IMR-90 (cell line): ENCODE measurements around the gene KRT80. TPM values are rescaled to one million over a fixed set of nuclear protein-coding genes. Genes with fewer than 3 reads are reported as not detected.

Experiments
- ATAC-seq: fragments of 200-7000 bp; cut with Tn5 transposase; 2 replicates; pipeline ENCODE4 v1.9.1; 2020; ENCODE audit warnings: low read depth, mild to moderate bottlenecking, moderate library complexity
- BruUV-seq: library from RNA; stranded (reverse); fragments of 400-500 nt; replicated peaks from 2 replicates; lab custom pipeline; 2021; lab: Mats Ljungman, UMichigan
- CTCF ChIA-PET: fragments of 300-600 bp; formaldehyde crosslinking; extraction: SDS; loops from one replicate; lab custom pipeline; 2021; ENCODE audit warnings: antibody characterized with exemption; lab: Yijun Ruan, JAX
- POLR2A ChIA-PET: fragments of 300-600 bp; sonication (Branson Sonifier 250); formaldehyde crosslinking; loops from one replicate; lab custom pipeline; 2022; ENCODE audit warnings: antibody characterized with exemption; ENCODE audit not compliant: unreplicated experiment; lab: Charles Lee
- DNase-seq: peaks from one replicate; pipeline ENCODE4 v3.0.0; 2013
- H2AFZ ChIP-seq: replicated peaks from 2 replicates; pipeline ENCODE3; 2013; ENCODE audit warnings: low read length, mild to moderate bottlenecking; ENCODE audit not compliant: poor library complexity
- H2AK5ac ChIP-seq: 2 replicates; pipeline ENCODE4 v1.6.1; 2013; ENCODE audit warnings: low read depth, low read length, inconsistent platforms
- H2AK9ac ChIP-seq: replicated peaks from 2 replicates; pipeline ENCODE3; 2013; ENCODE audit warnings: mild to moderate bottlenecking, low read depth, low read length, moderate library complexity; ENCODE audit not compliant: poor library complexity
- H2BK120ac ChIP-seq: 2 replicates; pipeline ENCODE4 v1.6.1; 2013; ENCODE audit warnings: low read depth, low read length, inconsistent platforms
- H2BK15ac ChIP-seq: 3 replicates; pipeline ENCODE4 v1.6.1; 2013; ENCODE audit warnings: low read depth, low read length, inconsistent platforms
- H2BK20ac ChIP-seq: 2 replicates; pipeline ENCODE4 v1.6.1; 2013; ENCODE audit warnings: low read depth, mild to moderate bottlenecking, inconsistent platforms, low read length, moderate library complexity
- H2BK5ac ChIP-seq: 2 replicates; pipeline ENCODE4 v1.6.1; 2013; ENCODE audit warnings: mild to moderate bottlenecking, low read depth, low read length, inconsistent platforms; ENCODE audit not compliant: poor library complexity, severe bottlenecking
- H3K14ac ChIP-seq: replicated peaks from 2 replicates; pipeline ENCODE4 v1.6.1; 2013; ENCODE audit warnings: low read depth, low read length, inconsistent platforms
- H3K18ac ChIP-seq: 2 replicates; pipeline ENCODE4 v1.6.1; 2013; ENCODE audit warnings: low read depth, low read length, control low read depth
- H3K23ac ChIP-seq: 2 replicates; pipeline ENCODE4 v1.6.1; 2013; ENCODE audit warnings: low read depth, low read length, inconsistent platforms
- H3K27ac ChIP-seq: 2 replicates; pipeline ENCODE4 v1.5.1; 2013; ENCODE audit warnings: mild to moderate bottlenecking, control low read depth, low read length; ENCODE audit not compliant: insufficient read depth
- H3K27me3 ChIP-seq: 2 replicates; pipeline ENCODE4 v1.6.1; 2013; ENCODE audit warnings: low read length; ENCODE audit not compliant: control insufficient read depth, insufficient read depth
- H3K36me3 ChIP-seq: 2 replicates; pipeline ENCODE4 v1.6.1; 2013; ENCODE audit warnings: low read length, mixed read lengths; ENCODE audit not compliant: control insufficient read depth, insufficient read depth
- H3K4ac ChIP-seq: 2 replicates; pipeline ENCODE4 v1.6.1; 2013; ENCODE audit warnings: low read depth, low read length, inconsistent platforms
- H3K4me1 ChIP-seq: 2 replicates; pipeline ENCODE4 v1.6.1; 2013; ENCODE audit warnings: low read length, mixed read lengths; ENCODE audit not compliant: control insufficient read depth, insufficient read depth
- H3K4me2 ChIP-seq: 2 replicates; pipeline ENCODE4 v1.6.1; 2013; ENCODE audit warnings: low read depth, mild to moderate bottlenecking, control low read depth, low read length, moderate library complexity
- H3K4me3 ChIP-seq: 2 replicates; pipeline ENCODE4 v1.5.1; 2013; ENCODE audit warnings: low read depth, mild to moderate bottlenecking, control low read depth, low read length, moderate library complexity; ENCODE audit not compliant: insufficient read depth
- H3K56ac ChIP-seq: 2 replicates; pipeline ENCODE4 v1.6.1; 2013; ENCODE audit warnings: low read length, inconsistent platforms; ENCODE audit not compliant: insufficient read depth; ENCODE audit errors: extremely low read depth
- H3K79me1 ChIP-seq, 2 experiments: 2 replicates each; pipeline ENCODE4 v1.6.1; 2013; ENCODE audit warnings: low read length in 2 of 2, inconsistent platforms in 1 of 2, low read depth in 1 of 2
- H3K9ac ChIP-seq: 2 replicates; pipeline ENCODE4 v1.6.1; 2013; ENCODE audit warnings: low read depth, low read length, control low read depth
- H3K9me1 ChIP-seq: 2 replicates; pipeline ENCODE4 v1.6.1; 2013; ENCODE audit warnings: low read length, inconsistent platforms; ENCODE audit not compliant: insufficient read depth
- H3K9me3 ChIP-seq: 2 replicates; pipeline ENCODE4 v1.6.1; 2013; ENCODE audit warnings: low read length; ENCODE audit not compliant: control insufficient read depth, insufficient read depth
- H4K20me1 ChIP-seq: 2 replicates; pipeline ENCODE4 v1.6.1; 2013; ENCODE audit warnings: low read length, inconsistent platforms; ENCODE audit not compliant: insufficient read depth
- H4K5ac ChIP-seq: 2 replicates; pipeline ENCODE4 v1.6.1; 2013; ENCODE audit warnings: mild to moderate bottlenecking, low read depth, low read length, control low read depth
- H4K8ac ChIP-seq, 2 experiments: 2 replicates each; pipeline ENCODE4 v1.6.1; 2013; ENCODE audit warnings: low read depth in 2 of 2, low read length in 2 of 2, control low read depth in 1 of 2, inconsistent platforms in 1 of 2
- H4K91ac ChIP-seq: 2 replicates; pipeline ENCODE4 v1.6.1; 2013; ENCODE audit warnings: low read depth, low read length, inconsistent platforms; ENCODE audit not compliant: insufficient read depth
- CEBPB ChIP-seq: IDR thresholded peaks from 2 replicates; pipeline ENCODE4 v1.6.1; 2012; ENCODE audit warnings: low read depth, low read length, improper control_type of control experiment
- CHD1 ChIP-seq: IDR thresholded peaks from 2 replicates; pipeline ENCODE4 v1.6.1; 2012; ENCODE audit warnings: low read depth, low read length, improper control_type of control experiment
- MXI1 ChIP-seq: IDR thresholded peaks from 2 replicates; pipeline ENCODE4 v1.6.1; 2012; ENCODE audit warnings: low read depth, mild to moderate bottlenecking, low read length, moderate library complexity, borderline replicate concordance
- POLR2A ChIP-seq: IDR thresholded peaks from 2 replicates; pipeline ENCODE4 v1.6.1; 2012; ENCODE audit warnings: mild to moderate bottlenecking, low read depth, low read length
- RAD21 ChIP-seq: IDR thresholded peaks from 2 replicates; pipeline ENCODE4 v1.6.1; 2012; ENCODE audit warnings: low read length, improper control_type of control experiment
- RCOR1 ChIP-seq: IDR thresholded peaks from 2 replicates; pipeline ENCODE4 v1.6.1; 2012; ENCODE audit warnings: mild to moderate bottlenecking, low read length, improper control_type of control experiment; ENCODE audit not compliant: insufficient replicate concordance
- RFX5 ChIP-seq: IDR thresholded peaks from 2 replicates; pipeline ENCODE4 v1.8.0; 2012; ENCODE audit warnings: low read depth, mild to moderate bottlenecking, low read length, moderate library complexity
- SMC3 ChIP-seq: fragments of 150-350 bp; IDR thresholded peaks from 2 replicates; pipeline ENCODE4 v1.6.1; 2016; ENCODE audit warnings: low read depth, mild to moderate bottlenecking, antibody characterized with exemption, low read length, moderate library complexity
- USF2 ChIP-seq: fragments of 150-350 bp; IDR thresholded peaks from 2 replicates; pipeline ENCODE4 v1.6.1; 2017; ENCODE audit warnings: mild to moderate bottlenecking, antibody characterized with exemption, low read length, low read depth
- WGBS, 2 experiments: methylation state at CpG; one replicate each; pipeline versions ENCODE4 v1.1.5 to v1.1.7; 2013; ENCODE audit warnings: missing lambda C conversion rate in 2 of 2; ENCODE audit not compliant: insufficient read length in 1 of 2; ENCODE audit errors: extremely low coverage in 2 of 2; 5-methylcytosine and 5-hydroxymethylcytosine counted together
- dilution Hi-C: fragments of 300-500 bp; cut with HindIII; formaldehyde crosslinking; loops from one replicate; pipeline ENCODE4 v1.14.3; 2018; ENCODE audit warnings: low sequenced_read_pairs; ENCODE audit not compliant: unreplicated experiment
- in situ Hi-C: fragments of 300-500 bp; cut with MboI; formaldehyde crosslinking; loops from 3 replicates; pipeline ENCODE4 v1.14.3; 2019; ENCODE audit warnings: low sequenced_read_pairs, inconsistent platforms, mixed read lengths
- intact Hi-C: fragments of 100-400 bp; cut with micrococcal nuclease; formaldehyde crosslinking; loops from 2 replicates; pipeline ENCODE4 v1.10.0; 2022
- polyA plus RNA-seq, 3 experiments: library from polyadenylated mRNA; depleted of rRNA; stranded (reverse); fragments of >200 nt; gene quantifications; 2 replicates each; pipeline ENCODE4 v1.2.3, GENCODE V29; 2012; ENCODE audit warnings: low replicate concordance in 1 of 3
- total RNA-seq: library from RNA; depleted of rRNA; stranded (reverse); fragments of >200 nt; gene quantifications from 2 replicates; pipeline ENCODE4 v1.2.3, GENCODE V29; 2012
- TF ChIP-seq, protein P1 (sequence below): fragments of 150-350 bp; IDR thresholded peaks from 2 replicates; pipeline ENCODE4 v1.6.1; 2016; ENCODE audit warnings: low read depth, mild to moderate bottlenecking, low read length, moderate library complexity, borderline replicate concordance
- TF ChIP-seq, protein P2 (sequence below): conservative IDR thresholded peaks from 2 replicates; pipeline ENCODE4 v1.5.1; 2012; ENCODE audit warnings: mild to moderate bottlenecking, low read depth, low read length, improper control_type of control experiment

KRT80 gene
- total and polyA plus RNA-seq, 2 of the 4 experiments (the other 2 are of a cell fraction): 0.54 to 3.4 TPM

GRCh38 chr12:52208424-52209165 is 16.8 kb upstream of the KRT80 start:
- TF ChIP-seq, protein P1, sequence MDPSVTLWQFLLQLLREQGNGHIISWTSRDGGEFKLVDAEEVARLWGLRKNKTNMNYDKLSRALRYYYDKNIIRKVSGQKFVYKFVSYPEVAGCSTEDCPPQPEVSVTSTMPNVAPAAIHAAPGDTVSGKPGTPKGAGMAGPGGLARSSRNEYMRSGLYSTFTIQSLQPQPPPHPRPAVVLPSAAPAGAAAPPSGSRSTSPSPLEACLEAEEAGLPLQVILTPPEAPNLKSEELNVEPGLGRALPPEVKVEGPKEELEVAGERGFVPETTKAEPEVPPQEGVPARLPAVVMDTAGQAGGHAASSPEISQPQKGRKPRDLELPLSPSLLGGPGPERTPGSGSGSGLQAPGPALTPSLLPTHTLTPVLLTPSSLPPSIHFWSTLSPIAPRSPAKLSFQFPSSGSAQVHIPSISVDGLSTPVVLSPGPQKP: no peak
- TF ChIP-seq, protein P2, sequence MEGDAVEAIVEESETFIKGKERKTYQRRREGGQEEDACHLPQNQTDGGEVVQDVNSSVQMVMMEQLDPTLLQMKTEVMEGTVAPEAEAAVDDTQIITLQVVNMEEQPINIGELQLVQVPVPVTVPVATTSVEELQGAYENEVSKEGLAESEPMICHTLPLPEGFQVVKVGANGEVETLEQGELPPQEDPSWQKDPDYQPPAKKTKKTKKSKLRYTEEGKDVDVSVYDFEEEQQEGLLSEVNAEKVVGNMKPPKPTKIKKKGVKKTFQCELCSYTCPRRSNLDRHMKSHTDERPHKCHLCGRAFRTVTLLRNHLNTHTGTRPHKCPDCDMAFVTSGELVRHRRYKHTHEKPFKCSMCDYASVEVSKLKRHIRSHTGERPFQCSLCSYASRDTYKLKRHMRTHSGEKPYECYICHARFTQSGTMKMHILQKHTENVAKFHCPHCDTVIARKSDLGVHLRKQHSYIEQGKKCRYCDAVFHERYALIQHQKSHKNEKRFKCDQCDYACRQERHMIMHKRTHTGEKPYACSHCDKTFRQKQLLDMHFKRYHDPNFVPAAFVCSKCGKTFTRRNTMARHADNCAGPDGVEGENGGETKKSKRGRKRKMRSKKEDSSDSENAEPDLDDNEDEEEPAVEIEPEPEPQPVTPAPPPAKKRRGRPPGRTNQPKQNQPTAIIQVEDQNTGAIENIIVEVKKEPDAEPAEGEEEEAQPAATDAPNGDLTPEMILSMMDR: no peak
- TF ChIP-seq CHD1 (no peak), RCOR1 (no peak), RFX5 (no peak), MXI1 (no peak), CEBPB (no peak), RAD21 (no peak), POLR2A (no peak), SMC3 (no peak), USF2 (no peak)
- H3K23ac ChIP-seq: no peak overlapping the region; the same call in 1 of the 2 replicates
- no peak overlapping the region for H3K27ac ChIP-seq
- no peak overlapping the region for H4K8ac ChIP-seq
- H3K56ac ChIP-seq: no peak overlapping the region
- peak overlapping the region; percentile 8; the same call in 1 of the 2 replicates for H2BK120ac ChIP-seq
- no peak overlapping the region for H3K4me2 ChIP-seq
- peaks cover 20% of the 10 kb centered on the region for H3K4me1 ChIP-seq
- dilution Hi-C loops (no loop called here), intact Hi-C loops (no loop called here), in situ Hi-C loops (loop anchor here (5.0 kb wide), 1 partner anchor 41 kb away; no protein-coding TSS in a partner anchor)
- H3K4me3 ChIP-seq: no peak overlapping the region
- 0 out of 2 replicates have a peak overlapping the region, but pooled peaks have one; percentile 2 for H4K91ac ChIP-seq
- no TSS peak for BruUV-seq
- ATAC-seq (no peak), DNase-seq (no peak)
- H3K27me3 ChIP-seq: no peaks in the 10 kb centered on the region
- H2BK5ac ChIP-seq: no peak overlapping the region
- peak overlapping the region; percentile 44; the same call in 2 of the 3 replicates for H2BK15ac ChIP-seq
- H3K9me1 ChIP-seq: peaks cover 17% of the 10 kb centered on the region
- 0 out of 2 replicates have a peak overlapping the region, but pooled peaks have one; percentile 19 for H3K14ac ChIP-seq
- H2AK5ac ChIP-seq: peak overlapping the region; percentile 80
- peak overlapping the region; percentile 24 for H2BK20ac ChIP-seq
- peak overlapping the region; percentile 29; the same call in 1 of the 2 replicates for H3K4ac ChIP-seq
- H4K5ac ChIP-seq: no peak overlapping the region
- CTCF ChIA-PET: interaction anchor here (0.6 kb wide), 1 partner anchor 61 kb away, joined by 3 read pairs; no protein-coding TSS in a partner anchor
- 79% methylated on average over 7 of the region's 18 CpGs; no CpG with 5 or more reads in 1 of the 2 experiments for WGBS, 2 experiments
- H3K79me1 ChIP-seq: no peaks in the 10 kb centered on the region
- POLR2A ChIA-PET: no interaction called here
- H3K9me3 ChIP-seq: no peaks in the 10 kb centered on the region
- H4K20me1 ChIP-seq: no peaks in the 10 kb centered on the region
- H2AK9ac ChIP-seq: peak overlapping the region; percentile 45
- H3K36me3 ChIP-seq: no peaks in the 10 kb centered on the region
- H3K9ac ChIP-seq: no peak overlapping the region
- H2AFZ ChIP-seq: peak overlapping the region; percentile 10
- H3K18ac ChIP-seq: no peak overlapping the region
